Sigmoid colon (tissue), 7 donors: ENCODE data around the gene GRK6. TPM values are rescaled to one million over a fixed set of nuclear protein-coding genes. Genes with fewer than 3 reads are reported as not detected.
"Not testable (repeated sequence)": the region's sequence is repeated elsewhere in the genome, so short reads cannot be mapped to it uniquely, and the experiment has no call there.

ENCODE experiments used
- DNase-seq: peaks from one replicate; pipeline ENCODE4 v3.0.0-alpha.2; 2019
- H3K27ac ChIP-seq, 4 donors: fragments of 200-600 bp; sonication (generic); one replicate each; pipeline ENCODE4 v1.5.1; 2016 to 2019; ENCODE audit warnings: mild to moderate bottlenecking in 1 of 4
- H3K27me3 ChIP-seq, 3 donors: fragments of 200-600 bp; sonication (generic); one replicate each; pipeline ENCODE4 v1.5.1; 2019; ENCODE audit warnings: mild to moderate bottlenecking in 1 of 3
- H3K36me3 ChIP-seq, 4 donors: fragments of 200-600 bp; sonication (generic); one replicate each; pipeline ENCODE4 v1.5.1; 2016 to 2019
- H3K4me1 ChIP-seq, 4 donors: fragments of 200-600 bp; sonication (generic); one replicate each; pipeline ENCODE4 v1.5.1; 2017 to 2019
- H3K4me3 ChIP-seq, 4 donors: fragments of 200-600 bp; sonication (generic); one replicate each; pipeline ENCODE4 v1.5.1; 2017 to 2019; ENCODE audit warnings: mild to moderate bottlenecking in 2 of 4, moderate library complexity in 1 of 4
- H3K9me3 ChIP-seq, 4 donors: fragments of 200-600 bp in 3 of 4; sonication (generic) in 3 of 4; one replicate each; pipeline versions ENCODE4 v1.5.1 to v1.6.1; 2013 to 2019
- EP300 ChIP-seq, 4 donors: sonication (generic); formaldehyde crosslinking; IDR thresholded peaks; one replicate each; pipeline ENCODE4 v1.6.1; 2017; ENCODE audit warnings: antibody characterized with exemption in 4 of 4
- POLR2A ChIP-seq, 2 donors: fragments of 450-650 bp; IDR thresholded peaks; one replicate each; pipeline ENCODE4 v1.6.1; 2016; ENCODE audit warnings: antibody characterized with exemption in 2 of 2, mild to moderate bottlenecking in 2 of 2, moderate library complexity in 2 of 2
- POLR2AphosphoS5 ChIP-seq, 4 donors: sonication (generic); formaldehyde crosslinking; IDR thresholded peaks; one replicate each; pipeline ENCODE4 v1.6.1; 2017; ENCODE audit warnings: antibody characterized with exemption in 4 of 4
- whole genome bisulfite sequencing, 2 donors: extraction: QIAGEN DNeasy Blood & Tissue Kit; methylation state at CpG; one replicate each; pipeline ENCODE4 v1.1.7; 2013; 5-methylcytosine and 5-hydroxymethylcytosine counted together
- intact Hi-C: fragments of 100-400 bp; cut with DNase I; formaldehyde crosslinking; loops from one replicate; pipeline ENCODE4 v1.15.1; 2023
- polyA plus RNA-seq, 3 donors: library from polyadenylated mRNA; stranded (reverse); fragments of 200-250 nt; gene quantifications; one replicate each; pipeline ENCODE4 v1.2.3, GENCODE V29; 2013
- total RNA-seq, 4 donors: library from RNA; depleted of rRNA; stranded (reverse); fragments of >200 nt; gene quantifications; one replicate each; pipeline ENCODE4 v1.1.0, GENCODE V29; 2016
- TF ChIP-seq, protein P1 (sequence below), 4 experiments: fragments of 450-650 bp in 3 of 4; fragments of 200-600 bp in 1 of 4; IDR thresholded peaks; one replicate each; pipeline ENCODE4 v1.5.1; 2016 to 2019; ENCODE audit warnings: antibody characterized with exemption in 4 of 4, mild to moderate bottlenecking in 3 of 4, moderate library complexity in 2 of 4
- donor health status: healthy with polysubstance abuse.
- donor health status: Bipolar disorder and iron deficiency.
- donor health status: healthy.

The GRK6 gene
- total and polyA plus RNA-seq, 7 donors: 16.5 to 47.9 (median 21.9) TPM

DNA sequence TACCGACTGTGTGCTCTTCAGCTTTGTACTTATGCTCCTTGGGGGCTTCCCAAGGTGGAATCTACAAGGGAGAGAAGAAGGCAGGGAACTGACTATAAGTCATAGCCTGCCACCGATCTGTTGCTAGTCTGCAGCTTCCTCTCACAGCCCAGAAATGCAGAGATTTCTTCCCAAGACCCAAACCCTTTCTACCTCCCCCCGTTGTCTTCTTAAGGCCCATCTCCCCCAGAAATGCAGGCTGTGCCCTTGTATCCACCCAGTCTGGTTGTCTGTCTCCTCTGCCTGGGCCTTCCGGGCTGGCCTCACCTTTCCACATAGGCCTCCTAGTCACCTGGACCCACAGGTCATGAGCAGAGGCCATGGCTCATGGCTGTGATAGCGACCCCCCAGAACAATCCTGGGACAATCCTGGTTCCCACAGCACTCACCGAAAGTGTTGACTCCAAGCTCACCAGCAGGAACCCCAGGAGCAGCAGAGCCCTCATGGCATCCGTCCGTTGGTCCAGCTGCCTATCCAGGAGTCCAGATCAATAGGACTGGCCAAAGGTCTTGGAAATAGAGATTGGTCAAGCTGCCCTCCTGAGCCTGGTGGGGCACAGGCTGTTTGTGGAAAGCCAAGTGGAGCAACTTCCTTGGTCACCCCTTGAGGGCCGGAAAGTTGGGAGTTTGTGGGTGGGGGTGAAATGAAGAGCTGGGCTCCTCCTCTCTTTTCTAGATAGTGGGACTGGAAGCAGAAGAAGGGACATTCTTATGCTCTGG lies 17.3 kb upstream of the GRK6 start, which contains the start of gene F12:
Gene F12 (minus strand): TSS at position 522 of the 759 bp plus-strand sequence. CDS start 37 bp downstream, at position 485.
- Histone ChIP-seq H3K36me3 (no peaks in the 10 kb centered on the region), H3K27me3 (peaks cover 0 to 16% (median 11%) of the 10 kb centered on the region in 3 donors), H3K4me3 (no peak within 1 kb of the TSS), H3K9me3 (no peaks in the 10 kb centered on the region), H3K4me1 (peaks cover 0 to 8% (median 7%) of the 10 kb centered on the region in 4 donors), H3K27ac (no peak within 1 kb of the TSS)
- intact Hi-C loops: no loop called here
- WGBS, 2 donors: 93 to 94% methylated on average over 9 of the region's 9 CpGs
- TF ChIP-seq, protein P1, sequence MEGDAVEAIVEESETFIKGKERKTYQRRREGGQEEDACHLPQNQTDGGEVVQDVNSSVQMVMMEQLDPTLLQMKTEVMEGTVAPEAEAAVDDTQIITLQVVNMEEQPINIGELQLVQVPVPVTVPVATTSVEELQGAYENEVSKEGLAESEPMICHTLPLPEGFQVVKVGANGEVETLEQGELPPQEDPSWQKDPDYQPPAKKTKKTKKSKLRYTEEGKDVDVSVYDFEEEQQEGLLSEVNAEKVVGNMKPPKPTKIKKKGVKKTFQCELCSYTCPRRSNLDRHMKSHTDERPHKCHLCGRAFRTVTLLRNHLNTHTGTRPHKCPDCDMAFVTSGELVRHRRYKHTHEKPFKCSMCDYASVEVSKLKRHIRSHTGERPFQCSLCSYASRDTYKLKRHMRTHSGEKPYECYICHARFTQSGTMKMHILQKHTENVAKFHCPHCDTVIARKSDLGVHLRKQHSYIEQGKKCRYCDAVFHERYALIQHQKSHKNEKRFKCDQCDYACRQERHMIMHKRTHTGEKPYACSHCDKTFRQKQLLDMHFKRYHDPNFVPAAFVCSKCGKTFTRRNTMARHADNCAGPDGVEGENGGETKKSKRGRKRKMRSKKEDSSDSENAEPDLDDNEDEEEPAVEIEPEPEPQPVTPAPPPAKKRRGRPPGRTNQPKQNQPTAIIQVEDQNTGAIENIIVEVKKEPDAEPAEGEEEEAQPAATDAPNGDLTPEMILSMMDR (IDR thresholded peaks at IDR 0.05): no peak
- TF ChIP-seq EP300 (IDR thresholded peaks at IDR 0.05) (no peak), POLR2AphosphoS5 (IDR thresholded peaks at IDR 0.05) (no peak), POLR2A (IDR thresholded peaks at IDR 0.05) (no peak)
- no peak for DNase-seq

DNA sequence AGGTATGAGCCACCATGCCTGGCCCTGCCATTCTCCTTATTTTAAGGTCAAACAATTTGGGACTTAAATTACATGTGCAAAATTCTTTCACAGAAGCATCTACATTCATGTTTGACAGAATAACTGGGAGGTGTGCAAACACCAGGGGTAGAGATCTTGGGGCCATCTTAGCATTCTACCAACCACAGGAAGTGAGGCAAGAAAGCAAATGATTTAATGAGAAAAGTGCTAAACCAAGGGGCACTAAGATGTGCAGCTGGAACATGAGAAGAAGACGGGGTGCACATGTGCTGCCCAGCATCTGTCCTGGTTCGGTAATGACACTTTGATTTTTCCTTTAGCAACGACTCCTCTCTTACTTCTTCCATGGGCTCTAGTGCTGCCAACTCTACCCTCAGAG lies 15.9 kb upstream of the GRK6 start:
- H3K4me1 ChIP-seq: no peaks in the 10 kb centered on the region
- no peaks in the 10 kb centered on the region for H3K36me3 ChIP-seq
- TF ChIP-seq EP300 (IDR thresholded peaks at IDR 0.05): no peak
- TF ChIP-seq POLR2AphosphoS5 (IDR thresholded peaks at IDR 0.05): no peak
- TF ChIP-seq POLR2A (IDR thresholded peaks at IDR 0.05): no peak
- TF ChIP-seq, protein P1 (IDR thresholded peaks at IDR 0.05): no peak
- no peak overlapping the region for H3K27ac ChIP-seq
- WGBS, 2 donors: 75 to 92% methylated on average over 3 of the region's 3 CpGs
- DNase-seq: no peak
- no peak overlapping the region for H3K4me3 ChIP-seq
- peaks cover 0 to 4% (median 0%) of the 10 kb centered on the region in 3 donors for H3K27me3 ChIP-seq
- intact Hi-C loops: no loop called here
- no peaks in the 10 kb centered on the region for H3K9me3 ChIP-seq

DNA sequence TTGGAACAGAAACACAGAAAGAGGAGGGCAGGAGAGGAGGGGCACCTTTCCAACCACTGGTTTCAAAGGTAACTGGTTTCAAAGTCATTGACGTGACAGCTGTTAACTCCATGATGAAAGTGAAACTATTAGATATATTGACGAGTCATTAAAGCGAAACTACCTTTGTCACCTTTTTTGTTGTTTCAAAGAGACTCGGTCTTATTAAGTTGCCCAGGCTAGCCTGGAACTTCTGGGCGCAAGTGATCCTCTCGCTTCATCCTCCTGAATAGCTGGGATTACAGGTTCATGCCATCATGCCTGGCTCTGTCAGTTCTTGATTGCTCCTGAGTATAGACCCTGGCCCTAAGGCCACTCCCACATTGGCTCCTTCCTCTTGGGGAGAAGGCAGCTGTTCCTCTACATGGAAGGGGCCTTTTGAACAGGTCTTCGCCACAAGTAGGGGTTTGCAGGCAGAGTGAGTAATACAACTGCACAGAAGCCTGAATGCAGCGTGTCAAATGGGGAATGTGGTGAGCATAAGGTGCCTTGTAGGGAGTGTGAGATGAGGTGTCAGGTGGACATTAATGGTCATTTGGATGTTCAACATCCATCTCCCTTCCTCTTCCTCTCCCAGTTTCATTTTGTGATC lies 13.8 kb upstream of the GRK6 start:
- H3K4me3 ChIP-seq: no peak overlapping the region
- TF ChIP-seq EP300 (IDR thresholded peaks at IDR 0.05) (no peak), POLR2AphosphoS5 (IDR thresholded peaks at IDR 0.05) (no peak), POLR2A (IDR thresholded peaks at IDR 0.05) (no peak)
- TF ChIP-seq, protein P1 (IDR thresholded peaks at IDR 0.05): no peak
- intact Hi-C loops: no loop called here
- H3K9me3 ChIP-seq: no peaks in the 10 kb centered on the region
- peaks cover 0 to 6% (median 0%) of the 10 kb centered on the region in 4 donors for H3K4me1 ChIP-seq
- no peak overlapping the region for H3K27ac ChIP-seq
- 66 to 72% methylated on average over 8 of the region's 8 CpGs for WGBS, 2 donors
- no peaks in the 10 kb centered on the region for H3K27me3 ChIP-seq
- DNase-seq: no peak
- H3K36me3 ChIP-seq: no peaks in the 10 kb centered on the region

DNA sequence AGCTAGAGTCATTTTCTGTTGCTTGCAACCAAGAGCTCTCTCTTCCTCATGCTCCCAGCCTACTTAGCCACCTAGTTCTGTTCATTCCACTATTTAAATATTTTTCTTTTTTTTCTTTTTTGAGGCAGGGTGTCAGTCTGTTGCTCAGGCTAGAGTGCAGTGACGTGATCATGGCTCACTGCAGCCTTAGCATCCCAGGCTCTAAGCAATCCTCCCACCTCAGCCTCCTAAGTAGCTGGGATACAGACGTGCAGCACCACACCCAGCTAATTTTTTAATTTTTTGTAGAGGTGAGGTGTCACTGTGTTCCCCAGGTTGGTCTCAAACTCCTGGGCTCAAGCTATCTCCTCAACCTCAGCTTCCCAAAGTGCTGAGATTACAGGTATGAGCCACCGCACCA lies 12.0 kb upstream of the GRK6 start:
- H3K27me3 ChIP-seq: no peaks in the 10 kb centered on the region
- no peaks in the 10 kb centered on the region for H3K9me3 ChIP-seq
- peaks cover 0 to 6% (median 0%) of the 10 kb centered on the region in 4 donors for H3K4me1 ChIP-seq
- no peak overlapping the region for H3K4me3 ChIP-seq
- H3K36me3 ChIP-seq: no peaks in the 10 kb centered on the region
- H3K27ac ChIP-seq: no peak overlapping the region
- intact Hi-C loops: no loop called here
- no peak for DNase-seq
- TF ChIP-seq POLR2AphosphoS5 (IDR thresholded peaks at IDR 0.05) (no peak), POLR2A (IDR thresholded peaks at IDR 0.05) (no peak), EP300 (IDR thresholded peaks at IDR 0.05) (no peak)
- TF ChIP-seq, protein P1 (IDR thresholded peaks at IDR 0.05): no peak
- WGBS, 2 donors: 78 to 90% methylated on average over 3 of the region's 3 CpGs

DNA sequence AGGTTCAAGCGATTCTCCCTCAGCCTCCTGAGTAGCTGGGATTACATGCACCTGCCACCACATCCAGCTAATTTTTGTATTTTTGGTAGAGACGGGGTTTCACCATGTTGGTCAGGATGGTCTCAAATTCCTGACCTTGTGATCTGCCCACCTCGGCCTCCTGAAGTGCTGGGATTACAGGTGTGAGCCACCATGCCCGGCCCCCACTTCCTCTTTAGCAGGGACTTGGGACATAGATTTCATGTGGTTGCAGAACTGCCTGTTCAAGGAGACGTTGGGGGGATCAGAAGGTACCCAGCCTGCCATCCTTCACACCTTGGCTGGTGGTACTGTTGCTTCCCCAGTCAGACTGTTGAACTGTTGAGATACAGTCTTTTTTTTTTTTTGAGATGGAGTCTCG lies 9.4 kb upstream of the GRK6 start:
- H3K4me1 ChIP-seq, intact Hi-C loops, H3K27me3 ChIP-seq, H3K36me3 ChIP-seq, H3K9me3 ChIP-seq, DNase-seq, H3K4me3 ChIP-seq, H3K27ac ChIP-seq: not testable (repeated sequence)
- 85 to 92% methylated on average over 6 of the region's 6 CpGs for WGBS, 2 donors
